ENCODE measurements around the gene GOLT1B. TPM values are rescaled to one million over a fixed set of nuclear protein-coding genes. Genes with fewer than 3 reads are reported as not detected.

The GOLT1B gene, protein sequence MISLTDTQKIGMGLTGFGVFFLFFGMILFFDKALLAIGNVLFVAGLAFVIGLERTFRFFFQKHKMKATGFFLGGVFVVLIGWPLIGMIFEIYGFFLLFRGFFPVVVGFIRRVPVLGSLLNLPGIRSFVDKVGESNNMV
- total RNA-seq (2022; extraction: Qiagen RNA extraction) = 86.2 to 104 TPM (median 89.5 TPM) in 5 replicates

GRCh38 chr12:21501258-21502163, at the start of gene GOLT1B, which contains the start of gene RECQL:
Gene GOLT1B (plus strand): TSS chr12:21501789. CDS start chr12:21501924, 135 bp downstream.
Gene RECQL (minus strand): TSS chr12:21501635. CDS start chr12:21499570, 2,065 bp downstream.

DNA sequence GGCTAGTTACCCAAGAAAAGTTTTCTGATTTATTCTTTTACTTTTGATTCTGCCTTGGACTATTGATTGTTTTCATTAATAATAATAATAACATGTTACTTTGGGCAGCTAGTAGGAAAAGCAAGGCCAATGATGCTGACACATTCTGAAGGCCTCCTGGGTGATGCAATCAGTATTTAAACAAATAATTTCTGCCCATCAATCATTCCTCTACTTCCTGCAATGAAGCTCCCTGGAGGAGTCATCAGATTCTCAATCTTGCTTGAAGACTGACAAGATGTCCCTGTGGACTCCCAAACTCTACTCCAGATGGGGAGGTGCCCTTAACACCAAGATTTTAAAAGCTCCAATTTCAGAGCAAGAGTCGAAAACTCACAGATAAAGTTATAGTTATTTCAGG, 24.5 kb downstream of the GOLT1B start, which contains the start of gene SPX:
Gene SPX (plus strand): TSS at position 244 of the 400 bp plus-strand sequence. CDS start 177 bp downstream, outside the sequence.

Other genes starting within 250 kb of the GOLT1B start
- 0.01 to 0.11 TPM (median 0.03 TPM) in 3 of 5 replicates, not detected in the others for gene SLCO1A2, start 166.9 kb upstream of the GOLT1B start, total RNA-seq (2022; extraction: Qiagen RNA extraction)
- not detected in 5 replicates for gene IAPP, start 128.9 kb upstream of the GOLT1B start, total RNA-seq (2022; extraction: Qiagen RNA extraction)
- 6.6 to 8.9 TPM (median 7.7 TPM) in 5 replicates for gene PYROXD1, start 64.1 kb upstream of the GOLT1B start, total RNA-seq (2022; extraction: Qiagen RNA extraction)
- 54.6 to 76.9 TPM (median 69.0 TPM) in 5 replicates for gene RECQL, start 154 bp upstream of the GOLT1B start, total RNA-seq (2022; extraction: Qiagen RNA extraction)
- gene SPX, start 24.5 kb downstream of the GOLT1B start, total RNA-seq (2022; extraction: Qiagen RNA extraction) = 3.6 to 5.0 TPM (median 4.4 TPM) in 5 replicates
- gene GYS2, start 103.1 kb downstream of the GOLT1B start, total RNA-seq (2022; extraction: Qiagen RNA extraction) = 0.06 to 0.23 TPM (median 0.18 TPM) in 3 of 5 replicates, not detected in the others
- gene LDHB, start 156.1 kb downstream of the GOLT1B start, total RNA-seq (2022; extraction: Qiagen RNA extraction) = 1,540 to 1,728 TPM (median 1,683 TPM) in 5 replicates

All from A549 treated with dexamethasone at 1 μM for 4 hours (cell line).